ENCODE data around the gene ZBTB20.
"Not testable (repeated sequence)": the region's sequence is repeated elsewhere in the genome, so short reads cannot be mapped to it uniquely, and the experiment has no call there.

The ZBTB20 gene

GRCh38 chr3:114824014-114824413 is 323.1 kb downstream of the ZBTB20 start:
- DNase-seq: no peak

GRCh38 chr3:114823061-114823460 is 324.0 kb downstream of the ZBTB20 start:
- DNase-seq: no peak

- DNase-seq: no peak
Measured at GRCh38 chr3:114816052-114816451, 331.0 kb downstream of the ZBTB20 start.

- not testable (repeated sequence) for DNase-seq
Measured at GRCh38 chr3:114812541-114813238, 334.4 kb downstream of the ZBTB20 start.

- DNase-seq: no peak
Measured at GRCh38 chr3:114809668-114810413, 337.2 kb downstream of the ZBTB20 start.

- DNase-seq: no peak
Measured at GRCh38 chr3:114804099-114804498, 343.0 kb downstream of the ZBTB20 start.

- no peak for DNase-seq
Measured at GRCh38 chr3:114803042-114803695, 343.9 kb downstream of the ZBTB20 start.

- no peak for DNase-seq
Measured at GRCh38 chr3:114800272-114801031, 346.6 kb downstream of the ZBTB20 start.

DNA sequence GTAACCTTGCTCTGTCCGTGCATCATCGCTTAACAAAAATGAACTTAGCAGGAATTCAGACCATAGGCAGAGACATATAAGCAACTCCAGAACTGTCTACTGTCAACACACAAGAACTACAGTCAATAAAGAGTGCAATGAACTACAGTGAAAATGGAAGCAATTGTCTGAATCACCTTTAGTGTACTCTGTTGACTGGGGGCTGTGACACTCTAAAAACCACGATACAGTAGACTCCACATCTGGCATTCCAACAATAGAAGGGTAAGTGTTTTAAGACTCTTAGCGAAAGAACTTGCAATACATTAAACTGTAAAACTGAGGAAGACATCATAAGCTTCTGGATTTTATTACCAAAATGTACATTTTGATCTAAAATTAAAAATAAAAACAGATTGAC is 347.3 kb downstream of the ZBTB20 start:
- no peak for DNase-seq

DNA sequence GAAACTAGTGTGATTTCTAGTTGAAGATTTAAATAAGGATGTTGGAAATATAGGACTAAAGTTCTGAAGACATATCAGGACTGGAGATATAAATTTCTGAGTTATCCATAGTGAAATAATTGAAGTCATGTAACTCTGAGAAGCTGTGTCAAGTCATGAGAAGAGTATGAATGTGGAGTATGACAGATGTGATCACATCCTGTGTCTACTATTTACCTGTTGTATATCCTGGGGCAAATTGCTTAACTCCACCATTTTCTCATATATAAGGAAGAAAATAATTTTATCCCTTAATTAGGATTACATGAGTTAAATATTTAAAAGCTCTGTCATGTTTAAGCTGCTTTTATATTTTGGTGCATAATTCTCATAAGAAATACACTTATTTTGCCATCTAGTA is 350.3 kb downstream of the ZBTB20 start:
- DNase-seq: no peak

GRCh38 chr3:114794894-114795630 is 352.0 kb downstream of the ZBTB20 start:
- no peak for DNase-seq

GRCh38 chr3:114792159-114792918 is 354.7 kb downstream of the ZBTB20 start:
- no peak for DNase-seq

DNA sequence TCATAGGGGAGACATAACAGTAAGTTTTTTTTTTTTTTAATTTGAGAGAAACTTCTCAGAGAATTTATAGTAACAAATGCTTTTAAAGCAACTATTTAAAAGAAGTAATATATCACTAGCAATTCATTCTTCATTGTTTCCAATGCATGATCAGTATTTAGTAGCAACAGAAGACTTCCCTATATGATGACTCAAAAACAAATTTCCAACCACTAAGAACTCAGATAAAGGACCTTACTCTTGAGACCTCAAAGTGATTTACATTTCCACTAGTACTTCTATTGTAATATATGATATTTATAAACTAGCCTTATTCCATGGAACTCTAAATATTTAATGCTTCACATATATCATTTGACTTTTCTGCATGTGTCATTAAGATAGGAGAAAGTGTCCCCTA is 356.3 kb downstream of the ZBTB20 start:
- DNase-seq: no peak

GRCh38 chr3:114789803-114790202 is 357.3 kb downstream of the ZBTB20 start:
- DNase-seq: peak in 1 of 3 experiments; percentile 23

DNA sequence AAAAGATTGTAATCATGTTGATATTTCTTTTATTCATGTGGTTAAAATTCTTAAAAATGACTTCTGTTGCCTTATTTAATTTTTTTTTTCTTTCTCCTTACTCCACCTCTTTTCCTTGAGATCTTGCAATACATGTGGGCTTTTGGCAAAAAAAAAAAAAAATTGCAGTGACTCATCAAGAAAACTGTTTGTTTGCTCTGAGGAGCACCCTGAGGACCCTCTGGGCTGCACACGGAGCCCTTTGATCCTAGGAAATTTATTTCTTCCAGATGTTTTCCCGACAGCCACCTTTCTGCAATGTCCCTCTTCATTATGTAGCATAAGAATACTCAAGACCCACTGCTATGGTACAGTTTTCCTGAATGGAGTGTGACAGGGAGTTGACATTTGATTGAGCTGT is 371.7 kb downstream of the ZBTB20 start:
- DNase-seq: peak in 1 of 3 experiments; percentile 23

DNA sequence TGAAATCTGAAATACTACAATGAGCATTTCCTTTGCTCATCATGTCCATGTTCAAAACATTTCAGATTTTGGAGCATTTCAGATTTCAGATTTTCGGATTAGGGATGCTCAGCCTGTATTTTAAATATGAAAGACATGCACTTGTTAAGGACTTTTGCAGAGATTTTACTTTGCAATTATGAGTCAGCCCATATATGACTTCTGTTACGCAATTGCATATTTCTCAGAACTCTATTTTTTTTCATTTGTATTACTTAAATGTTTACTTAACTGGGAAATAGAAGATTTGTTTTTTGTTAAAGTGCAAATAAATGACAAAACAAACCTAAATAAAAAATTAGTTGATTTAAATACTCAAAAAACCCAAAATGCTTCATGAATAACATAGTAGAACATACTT is 376.2 kb downstream of the ZBTB20 start:
- DNase-seq: no peak

DNA sequence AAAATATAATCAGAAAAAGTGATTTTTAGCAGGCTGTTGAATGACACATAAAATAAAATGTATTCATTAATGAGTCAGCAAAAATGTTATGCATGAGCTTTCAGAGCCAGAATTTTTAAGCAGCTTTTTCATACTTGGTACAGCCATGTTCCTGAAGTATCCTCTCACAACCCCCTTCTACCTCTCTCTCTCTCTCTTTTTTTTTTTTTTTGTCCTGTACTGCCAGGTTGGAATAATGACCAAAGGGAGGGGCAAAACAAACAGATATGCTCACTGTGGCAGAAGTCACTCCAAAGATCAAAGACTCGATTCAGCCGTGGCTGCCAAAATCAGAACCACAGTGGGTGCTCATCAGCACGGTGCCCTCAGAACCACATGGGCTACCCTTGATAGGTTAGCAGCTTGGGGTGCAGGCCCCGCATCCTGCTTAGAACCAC is 383.0 kb downstream of the ZBTB20 start:
- peak in 2 of 3 experiments; percentile 6 to 51 for DNase-seq

GRCh38 chr3:114762144-114762543 is 384.9 kb downstream of the ZBTB20 start:
- no peak for DNase-seq

DNA sequence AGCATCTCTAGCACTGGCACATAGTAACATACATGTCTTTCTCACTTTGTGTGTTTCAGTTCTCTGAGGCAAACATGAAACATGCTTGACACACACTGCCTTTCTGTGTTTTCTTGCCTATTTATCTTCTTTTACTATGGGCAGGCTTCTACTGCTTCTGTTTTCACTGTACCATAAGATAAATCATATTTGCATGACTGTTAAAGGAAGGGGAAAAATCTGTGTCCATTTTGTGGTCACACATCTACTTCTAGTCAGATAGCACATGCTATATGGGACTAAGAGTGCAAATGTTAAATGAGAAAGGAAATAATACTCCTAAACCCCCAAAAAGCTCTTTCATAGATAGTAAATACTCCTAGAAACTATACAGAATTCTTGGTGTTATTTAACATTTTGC is 386.4 kb downstream of the ZBTB20 start:
- no peak for DNase-seq

DNA sequence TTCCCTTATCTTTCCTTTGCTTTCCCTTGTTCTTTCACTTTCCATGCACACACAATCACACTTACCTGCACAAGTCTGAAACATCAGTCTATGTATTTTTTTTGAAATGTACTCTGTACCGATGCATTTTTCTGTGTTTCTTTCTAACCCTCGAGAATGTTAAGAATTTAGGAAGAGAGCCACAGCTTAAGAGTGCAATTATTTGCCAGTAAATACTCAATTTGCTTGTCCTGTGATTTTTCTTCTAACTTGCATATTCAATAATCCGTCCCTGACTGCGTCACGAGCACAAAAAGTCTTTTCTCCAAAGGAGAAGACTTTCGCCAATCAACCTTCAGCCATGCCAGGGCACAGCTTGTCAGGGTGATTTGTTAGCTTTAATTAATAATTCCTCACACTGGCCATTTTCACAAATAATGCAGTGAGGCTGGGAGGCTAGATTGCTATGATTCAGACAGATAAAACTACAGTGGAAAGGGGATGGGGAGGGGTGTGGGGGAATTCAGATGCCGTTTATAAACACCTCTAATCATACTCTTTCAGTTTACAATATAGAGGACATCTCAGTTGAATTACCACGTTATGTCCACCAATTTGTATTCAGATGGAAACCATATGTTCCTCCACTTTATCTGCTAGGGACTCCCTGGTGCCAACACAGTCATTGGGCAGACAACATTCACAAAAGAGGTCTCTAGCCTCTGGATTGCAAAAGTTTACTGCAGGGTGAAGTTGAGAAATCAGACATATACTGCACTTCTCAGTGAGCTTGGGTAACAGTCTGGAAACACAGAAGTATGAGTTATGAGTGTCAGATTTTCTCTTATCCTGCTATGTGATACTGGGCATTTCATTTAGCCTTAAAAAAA is 388.0 kb downstream of the ZBTB20 start:
- no peak for DNase-seq
